ENCODE measurements around the gene LENG1.

The LENG1 gene

GRCh38 chr19:54108496-54108895, 51.0 kb downstream of the LENG1 start:
- no peak for DNase-seq (ENCODE audit: low read depth)

- no peak for DNase-seq (ENCODE audit: low read depth)
Observed at GRCh38 chr19:54107876-54108490, 51.5 kb downstream of the LENG1 start.

- DNase-seq (ENCODE audit: low read depth), result no peak
Observed at GRCh38 chr19:54106716-54107115, 52.8 kb downstream of the LENG1 start.

- DNase-seq (ENCODE audit: low read depth), result no peak
Observed at GRCh38 chr19:54105796-54106195, 53.7 kb downstream of the LENG1 start.
